Measurements from ENCODE around the gene KCNMB3.

- TF ChIP-seq CTCF (IDR thresholded peaks at IDR 0.05), result no peak
- TF ChIP-seq POLR2AphosphoS5 (IDR thresholded peaks at IDR 0.05), result no peak
Observed at GRCh38 chr3:179196700-179197099, 54.2 kb downstream of the KCNMB3 start.
